Activated CD4-positive, alpha-beta T cell treated with anti-CD3 and anti-CD28 coated beads for 36 hours (primary cell): ENCODE data around the gene VPS35. TPM values are rescaled to one million over a fixed set of nuclear protein-coding genes. Genes with fewer than 3 reads are reported as not detected.
"Not testable (repeated sequence)": the region's sequence is repeated elsewhere in the genome, so short reads cannot be mapped to it uniquely, and the experiment has no call there.

Experiments
- ATAC-seq: fragments of 200-7000 bp; cut with Tn5 transposase; one replicate; pipeline ENCODE4 v1.10.0; 2021; ENCODE audit warnings: mild to moderate bottlenecking, moderate library complexity
- CTCF ChIA-PET: fragments of 350-600 bp; sonication (Branson Sonifier 250); formaldehyde crosslinking; loops from one replicate; lab custom pipeline; 2021; ENCODE audit warnings: antibody characterized with exemption; lab: Charles Lee
- POLR2A ChIA-PET: fragments of 350-600 bp; sonication (Branson Sonifier 250); formaldehyde crosslinking; loops from one replicate; lab custom pipeline; 2021; ENCODE audit warnings: antibody characterized with exemption, inconsistent platforms; lab: Charles Lee
- DNase-seq: peaks from one replicate; pipeline ENCODE4 v3.0.0-alpha.2; 2020
- H3K27ac Mint-ChIP-seq: one replicate; pipeline ENCODE4 v1.8.0; 2021; ENCODE audit warnings: mixed read lengths
- H3K27me3 Mint-ChIP-seq: one replicate; pipeline ENCODE4 v1.8.0; 2021; ENCODE audit warnings: mixed read lengths
- H3K36me3 Mint-ChIP-seq: one replicate; pipeline ENCODE4 v1.8.0; 2021; ENCODE audit warnings: low read depth, mixed read lengths
- H3K4me1 Mint-ChIP-seq: one replicate; pipeline ENCODE4 v1.8.0; 2021; ENCODE audit warnings: mixed read lengths
- H3K4me3 Mint-ChIP-seq: one replicate; pipeline ENCODE4 v1.8.0; 2021; ENCODE audit warnings: mild to moderate bottlenecking, moderate library complexity, mixed read lengths
- H3K9me3 Mint-ChIP-seq: one replicate; pipeline ENCODE4 v1.8.0; 2021; ENCODE audit warnings: low read depth, mixed read lengths
- intact Hi-C, 2 experiments: fragments of 100-400 bp; cut with DNase I in 1 of 2; cut with micrococcal nuclease in 1 of 2; formaldehyde crosslinking; loops; one replicate each; pipeline versions ENCODE4 v1.14.2 to v1.15.1; 2022 to 2024; cut with DNase I, micrococcal nuclease
- total RNA-seq, 2 experiments: library from RNA; stranded (reverse); gene quantifications; one replicate each; pipeline ENCODE4 v1.2.3, GENCODE V29; 2021

The VPS35 gene
- total RNA-seq, 2 experiments from 2014 or later, result 60.0 to 98.4 TPM

- H3K9me3 Mint-ChIP-seq, intact Hi-C loops, H3K27ac Mint-ChIP-seq, CTCF ChIA-PET, ATAC-seq, POLR2A ChIA-PET, H3K4me3 Mint-ChIP-seq, DNase-seq, H3K27me3 Mint-ChIP-seq, H3K36me3 Mint-ChIP-seq: not testable (repeated sequence)
- peaks cover 14% of the 10 kb centered on the region for H3K4me1 Mint-ChIP-seq
Measured at GRCh38 chr16:46624862-46625261, 64.1 kb downstream of the VPS35 start.

DNA sequence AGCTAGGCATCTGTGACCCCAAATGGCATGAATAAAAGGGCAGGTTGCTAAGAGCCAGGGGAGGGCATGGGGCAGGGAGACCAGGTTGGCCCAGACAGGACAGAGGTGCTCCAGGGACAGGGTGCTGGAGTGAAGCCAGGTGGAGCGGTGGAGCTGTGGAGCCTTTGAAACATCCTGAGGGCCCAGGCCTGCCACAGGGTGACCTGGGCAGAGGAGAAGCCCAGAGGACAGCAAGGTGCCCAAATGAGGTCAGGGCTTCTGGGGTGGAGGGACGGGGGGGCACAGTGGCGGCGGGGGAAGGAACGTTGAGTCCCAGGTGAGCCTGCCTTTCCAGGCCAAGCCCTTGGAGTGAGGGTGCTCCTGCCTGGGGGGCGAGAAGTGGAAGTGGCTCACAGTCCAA lies 65.3 kb downstream of the VPS35 start:
- H3K27ac Mint-ChIP-seq, H3K4me3 Mint-ChIP-seq, POLR2A ChIA-PET, H3K9me3 Mint-ChIP-seq, H3K36me3 Mint-ChIP-seq, H3K27me3 Mint-ChIP-seq, DNase-seq, ATAC-seq, CTCF ChIA-PET, intact Hi-C loops: not testable (repeated sequence)
- H3K4me1 Mint-ChIP-seq, result peaks cover 16% of the 10 kb centered on the region

- H3K27me3 Mint-ChIP-seq, result not testable (repeated sequence)
Measured at GRCh38 chr16:46623246-46623645, 65.7 kb downstream of the VPS35 start.

DNA sequence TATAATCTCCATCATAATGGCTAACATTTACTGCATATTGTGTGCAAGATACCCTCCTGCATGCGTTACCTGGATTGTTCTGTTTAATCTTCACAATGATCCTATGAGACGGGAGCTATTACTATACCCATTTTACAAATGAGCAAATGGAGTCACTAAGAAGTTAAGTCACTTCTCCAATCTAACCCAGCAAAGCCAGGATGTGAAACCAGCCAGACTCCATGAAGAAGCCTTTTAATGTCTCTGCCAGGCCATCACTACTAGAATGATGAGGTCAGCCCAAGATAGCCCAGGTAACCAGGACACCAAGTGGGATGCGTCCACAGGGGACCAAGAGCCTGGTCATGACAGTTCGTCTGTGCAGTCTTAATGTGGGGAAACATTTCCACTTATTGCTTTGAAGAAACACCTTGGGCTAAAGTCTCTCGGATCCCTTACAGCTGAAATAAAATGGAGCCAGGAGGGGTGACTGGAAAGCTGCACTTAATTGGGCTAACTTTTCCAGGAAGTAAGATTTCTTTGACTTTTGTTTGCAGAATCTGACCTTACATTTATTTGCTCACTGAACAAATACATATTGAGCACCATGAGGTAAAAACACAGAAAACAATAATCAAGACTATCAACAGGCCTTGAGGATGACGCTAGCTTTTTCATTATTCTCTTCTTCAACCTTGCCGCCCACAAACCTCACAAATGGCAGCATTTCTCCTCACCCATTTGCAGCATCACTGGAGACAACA lies 66.9 kb downstream of the VPS35 start:
- peaks cover 23% of the 10 kb centered on the region for H3K36me3 Mint-ChIP-seq
- no peak for DNase-seq
- H3K9me3 Mint-ChIP-seq, result no peaks in the 10 kb centered on the region
- ChIA-PET POLR2A (no interaction called here), CTCF (interaction anchor here (1.0 kb wide), 1 partner anchor 68 kb away, joined by 4 read pairs; no protein-coding TSS in a partner anchor)
- intact Hi-C loops, result loop anchor here (1.0 to 2.0 kb wide), 7 partner anchors 67 to 351 kb away; partner anchors contain the start of genes C16orf87 (in 2 of the 2), ORC6 (in 2 of the 2), VPS35 (in 2 of the 2) and DNAJA2 (in 1 of the 2)
- ATAC-seq, result no peak
- H3K27me3 Mint-ChIP-seq, result peaks cover 2% of the 10 kb centered on the region
- no peak overlapping the region for H3K27ac Mint-ChIP-seq
- H3K4me1 Mint-ChIP-seq, result peaks cover 16% of the 10 kb centered on the region
- peak overlapping the region; percentile 96 for H3K4me3 Mint-ChIP-seq

More at GRCh38 chr16:46623246-46623645, 65.7 kb downstream of the VPS35 start:
- H3K27ac Mint-ChIP-seq, POLR2A ChIA-PET, CTCF ChIA-PET, H3K4me3 Mint-ChIP-seq, ATAC-seq, intact Hi-C loops, DNase-seq, H3K9me3 Mint-ChIP-seq: not testable (repeated sequence)
- Mint-ChIP-seq H3K4me1 (peaks cover 16% of the 10 kb centered on the region), H3K36me3 (peaks cover 14% of the 10 kb centered on the region)

GRCh38 chr16:46621006-46621933 lies 67.7 kb downstream of the VPS35 start, which contains the start of gene SHCBP1:
Gene SHCBP1 (minus strand): TSS chr16:46621379. CDS start chr16:46621359, 20 bp downstream.
- intact Hi-C loops, result loop anchor here (1.0 to 2.0 kb wide), 7 partner anchors 68 to 352 kb away; partner anchors contain the start of genes C16orf87 (in 2 of the 2), ORC6 (in 2 of the 2), VPS35 (in 2 of the 2) and DNAJA2 (in 1 of the 2)
- peaks cover 16% of the 10 kb centered on the region for H3K4me1 Mint-ChIP-seq
- peaks cover 2% of the 10 kb centered on the region for H3K27me3 Mint-ChIP-seq
- CTCF ChIA-PET, result interaction anchor here (1.0 to 2.8 kb wide), 3 partner anchors 13 to 67 kb away, joined by 4 to 7 read pairs (median 5); no protein-coding TSS in a partner anchor
- H3K9me3 Mint-ChIP-seq, result no peaks in the 10 kb centered on the region
- POLR2A ChIA-PET, result no interaction called here
- peak within 1 kb of the TSS; percentile 86 for H3K27ac Mint-ChIP-seq
- peak within 1 kb of the TSS; percentile 96 for H3K4me3 Mint-ChIP-seq
- peaks cover 30% of the 10 kb centered on the region for H3K36me3 Mint-ChIP-seq
- ATAC-seq, result peak; percentile 96
- peak; percentile 92 for DNase-seq

DNA sequence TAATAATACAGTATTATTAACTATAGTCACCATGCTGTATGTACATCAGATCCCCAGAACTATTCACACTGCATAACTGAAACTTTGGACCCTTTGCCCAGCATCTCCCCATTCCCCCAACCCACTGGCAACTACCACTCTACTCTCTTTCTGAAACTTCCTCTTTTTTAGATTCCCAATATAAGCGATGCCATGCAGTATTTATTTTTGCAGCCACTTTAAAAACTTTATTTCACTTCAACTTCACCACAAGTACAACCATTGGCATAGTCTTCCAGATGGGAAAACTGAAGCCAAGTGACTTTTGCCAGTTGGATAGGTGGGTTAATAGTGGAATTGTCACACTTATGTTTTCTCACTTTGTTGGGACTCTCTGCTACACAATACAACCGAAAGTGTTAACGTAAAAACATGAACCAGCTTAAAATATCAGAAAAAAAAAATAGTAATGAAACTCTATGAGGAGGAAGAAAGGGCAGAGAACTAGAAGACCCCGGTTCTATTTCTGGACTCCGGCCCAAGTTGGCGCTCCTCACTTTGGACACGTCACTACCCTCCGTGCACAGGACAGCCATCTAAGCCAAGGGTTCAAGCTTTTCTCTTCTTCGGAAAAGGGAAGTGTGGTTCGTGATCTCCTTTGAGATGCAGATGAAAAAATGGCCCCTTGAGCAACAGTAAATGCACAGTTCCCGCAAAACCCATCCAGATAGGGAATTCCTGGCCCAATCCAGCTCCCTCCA lies 68.5 kb downstream of the VPS35 start:
- intact Hi-C loops, result loop anchor here (1.0 to 2.0 kb wide), 7 partner anchors 68 to 353 kb away; partner anchors contain the start of genes C16orf87 (in 2 of the 2), ORC6 (in 2 of the 2), VPS35 (in 2 of the 2) and DNAJA2 (in 1 of the 2)
- peaks cover 37% of the 10 kb centered on the region for H3K36me3 Mint-ChIP-seq
- peak overlapping the region; percentile 96 for H3K4me3 Mint-ChIP-seq
- DNase-seq (peak; percentile 25), ATAC-seq (no peak)
- H3K4me1 Mint-ChIP-seq, result peaks cover 16% of the 10 kb centered on the region
- H3K27me3 Mint-ChIP-seq, result peaks cover 2% of the 10 kb centered on the region
- ChIA-PET POLR2A (interaction anchor here (0.6 kb wide), 1 partner anchor 62 kb away, joined by 4 read pairs; no protein-coding TSS in a partner anchor), CTCF (interaction anchor here (1.2 to 2.8 kb wide), 2 partner anchors 12 to 14 kb away, joined by 5 to 7 read pairs; no protein-coding TSS in a partner anchor)
- H3K9me3 Mint-ChIP-seq, result no peaks in the 10 kb centered on the region
- peak overlapping the region; percentile 86 for H3K27ac Mint-ChIP-seq

GRCh38 chr16:46618516-46618915 lies 70.5 kb downstream of the VPS35 start:
- DNase-seq, result no peak
- H3K9me3 Mint-ChIP-seq, result no peaks in the 10 kb centered on the region
- H3K27ac Mint-ChIP-seq, result no peak overlapping the region
- no peak for ATAC-seq
- ChIA-PET POLR2A (interaction anchor here (0.6 kb wide), 1 partner anchor 65 kb away, joined by 5 read pairs; no protein-coding TSS in a partner anchor), CTCF (interaction anchor here (1.1 to 2.8 kb wide), 2 partner anchors 10 to 12 kb away, joined by 3 to 7 read pairs; no protein-coding TSS in a partner anchor)
- peaks cover 43% of the 10 kb centered on the region for H3K36me3 Mint-ChIP-seq
- intact Hi-C loops, result no loop called here
- peaks cover 2% of the 10 kb centered on the region for H3K27me3 Mint-ChIP-seq
- no peak overlapping the region for H3K4me3 Mint-ChIP-seq
- peaks cover 16% of the 10 kb centered on the region for H3K4me1 Mint-ChIP-seq

DNA sequence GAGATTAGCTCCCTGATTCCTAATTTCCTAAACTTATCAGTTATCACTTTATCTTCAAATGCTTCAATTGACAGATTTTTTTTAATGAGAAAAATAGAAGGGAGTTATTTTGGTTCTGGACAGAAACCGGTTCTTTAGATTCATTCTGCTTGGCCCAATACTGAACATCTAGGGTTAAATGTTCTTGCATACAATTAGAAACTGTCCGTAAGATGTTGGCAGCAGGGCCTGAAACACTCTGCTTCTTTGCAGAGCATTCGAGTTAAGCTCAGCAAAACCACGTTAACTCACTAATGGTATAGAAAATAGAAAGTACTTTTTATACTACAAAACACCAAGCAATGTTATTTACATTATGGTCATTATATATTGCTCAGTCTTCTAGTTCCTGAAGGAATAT lies 75.0 kb downstream of the VPS35 start:
- H3K4me1 Mint-ChIP-seq, result no peaks in the 10 kb centered on the region
- no peaks in the 10 kb centered on the region for H3K9me3 Mint-ChIP-seq
- intact Hi-C loops, result no loop called here
- ChIA-PET POLR2A (no interaction called here), CTCF (no interaction called here)
- no peak overlapping the region for H3K4me3 Mint-ChIP-seq
- ATAC-seq (no peak), DNase-seq (no peak)
- H3K27ac Mint-ChIP-seq, result no peak overlapping the region
- no peaks in the 10 kb centered on the region for H3K27me3 Mint-ChIP-seq
- H3K36me3 Mint-ChIP-seq, result peaks cover 39% of the 10 kb centered on the region

DNA sequence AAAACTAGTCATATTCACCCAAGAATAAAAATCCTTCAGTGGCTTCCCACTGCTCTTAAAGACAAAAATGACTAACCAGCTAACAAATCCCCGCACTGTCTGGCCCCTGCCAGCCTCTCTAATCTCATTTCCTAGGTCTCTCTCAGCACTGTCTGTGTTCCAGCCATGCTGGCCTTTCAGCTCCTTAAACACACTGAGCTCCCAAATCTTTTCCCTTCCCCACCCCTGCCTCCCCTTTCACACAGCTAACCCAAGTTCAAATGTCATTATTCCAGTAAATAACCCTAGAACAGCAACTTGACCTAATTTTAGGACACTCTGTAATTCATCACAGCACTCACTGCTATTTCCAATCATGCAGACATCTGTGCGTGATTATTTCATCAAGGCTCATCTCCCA lies 75.6 kb downstream of the VPS35 start:
- CTCF ChIA-PET, result interaction anchor here (0.8 kb wide), 1 partner anchor 62 kb away, joined by 5 read pairs; no protein-coding TSS in a partner anchor
- H3K36me3 Mint-ChIP-seq, result peaks cover 36% of the 10 kb centered on the region
- H3K4me1 Mint-ChIP-seq, result no peaks in the 10 kb centered on the region

GRCh38 chr16:46612121-46612520 lies 76.9 kb downstream of the VPS35 start:
- intact Hi-C loops, result no loop called here
- no peaks in the 10 kb centered on the region for H3K27me3 Mint-ChIP-seq

More for the DNA sequence above, 75.6 kb downstream of the VPS35 start:
- Mint-ChIP-seq H3K9me3 (no peaks in the 10 kb centered on the region), H3K4me3 (no peak overlapping the region), H3K27ac (no peak overlapping the region), H3K27me3 (no peaks in the 10 kb centered on the region)
- no peak for DNase-seq
- POLR2A ChIA-PET, result no interaction called here
- ATAC-seq, result no peak
- intact Hi-C loops, result no loop called here

More at GRCh38 chr16:46612121-46612520, 76.9 kb downstream of the VPS35 start:
- ChIA-PET POLR2A (no interaction called here), CTCF (no interaction called here)
- no peak overlapping the region for H3K4me3 Mint-ChIP-seq
- no peak overlapping the region for H3K27ac Mint-ChIP-seq
- H3K9me3 Mint-ChIP-seq, result no peaks in the 10 kb centered on the region
- no peak for DNase-seq
- H3K36me3 Mint-ChIP-seq, result peaks cover 26% of the 10 kb centered on the region
- peak; percentile 49 for ATAC-seq
- H3K4me1 Mint-ChIP-seq, result no peaks in the 10 kb centered on the region
